ENCODE results near the gene PAEP.

Gene PAEP

GRCh38 chr9:135555203-135555602 lies 6.4 kb upstream of the PAEP start:
- peaks cover 4% of the 10 kb centered on the region for H3K9me3 Mint-ChIP-seq
- ATAC-seq = no peak
- no peak overlapping the region for H3K27ac Mint-ChIP-seq
- no peaks in the 10 kb centered on the region for H3K4me1 Mint-ChIP-seq
- no peaks in the 10 kb centered on the region for H3K36me3 Mint-ChIP-seq
- no peak overlapping the region for H3K4me3 Mint-ChIP-seq
- H3K27me3 Mint-ChIP-seq = peaks cover 32% of the 10 kb centered on the region

- H3K4me1 Mint-ChIP-seq = no peaks in the 10 kb centered on the region
- H3K27ac Mint-ChIP-seq = no peak overlapping the region
- peaks cover 25% of the 10 kb centered on the region for H3K27me3 Mint-ChIP-seq
- ATAC-seq = no peak
- peaks cover 4% of the 10 kb centered on the region for H3K9me3 Mint-ChIP-seq
- H3K4me3 Mint-ChIP-seq = no peak overlapping the region
- H3K36me3 Mint-ChIP-seq = no peaks in the 10 kb centered on the region
These were observed 5.6 kb upstream of the PAEP start for GRCh38 chr9:135555910-135556309.

GRCh38 chr9:135559606-135560005 lies 1.9 kb upstream of the PAEP start:
- no peaks in the 10 kb centered on the region for H3K4me1 Mint-ChIP-seq
- no peak overlapping the region for H3K27ac Mint-ChIP-seq
- no peaks in the 10 kb centered on the region for H3K36me3 Mint-ChIP-seq
- peaks cover 37% of the 10 kb centered on the region for H3K27me3 Mint-ChIP-seq
- peaks cover 4% of the 10 kb centered on the region for H3K9me3 Mint-ChIP-seq
- ATAC-seq = no peak
- H3K4me3 Mint-ChIP-seq = no peak overlapping the region

GRCh38 chr9:135562235-135562745 lies 734 bp downstream of the PAEP start:
- H3K4me3 Mint-ChIP-seq = no peak overlapping the region
- no peak overlapping the region for H3K27ac Mint-ChIP-seq
- H3K27me3 Mint-ChIP-seq = peaks cover 56% of the 10 kb centered on the region
- no peak for ATAC-seq
- H3K36me3 Mint-ChIP-seq = no peaks in the 10 kb centered on the region
- H3K4me1 Mint-ChIP-seq = no peaks in the 10 kb centered on the region
- no peaks in the 10 kb centered on the region for H3K9me3 Mint-ChIP-seq

GRCh38 chr9:135563039-135563476 lies 1.5 kb downstream of the PAEP start:
- no peak overlapping the region for H3K27ac Mint-ChIP-seq
- H3K4me3 Mint-ChIP-seq = no peak overlapping the region
- no peaks in the 10 kb centered on the region for H3K36me3 Mint-ChIP-seq
- no peaks in the 10 kb centered on the region for H3K4me1 Mint-ChIP-seq
- no peak for ATAC-seq
- H3K9me3 Mint-ChIP-seq = no peaks in the 10 kb centered on the region
- H3K27me3 Mint-ChIP-seq = peaks cover 54% of the 10 kb centered on the region

- Mint-ChIP-seq H3K27me3 (peaks cover 46% of the 10 kb centered on the region), H3K4me3 (no peak overlapping the region), H3K27ac (no peak overlapping the region), H3K9me3 (peaks cover under 1% of the 10 kb centered on the region), H3K36me3 (no peaks in the 10 kb centered on the region), H3K4me1 (no peaks in the 10 kb centered on the region)
- no peak for ATAC-seq
These were observed 2.3 kb downstream of the PAEP start for GRCh38 chr9:135563858-135564257.

GRCh38 chr9:135565141-135565628 lies 3.6 kb downstream of the PAEP start:
- no peaks in the 10 kb centered on the region for H3K36me3 Mint-ChIP-seq
- H3K4me1 Mint-ChIP-seq = no peaks in the 10 kb centered on the region
- ATAC-seq = peak; percentile 3
- H3K4me3 Mint-ChIP-seq = no peak overlapping the region
- peaks cover 34% of the 10 kb centered on the region for H3K27me3 Mint-ChIP-seq
- peaks cover 5% of the 10 kb centered on the region for H3K9me3 Mint-ChIP-seq
- no peak overlapping the region for H3K27ac Mint-ChIP-seq

- no peak overlapping the region for H3K27ac Mint-ChIP-seq
- ATAC-seq = peak; percentile 20
- H3K4me1 Mint-ChIP-seq = no peaks in the 10 kb centered on the region
- H3K27me3 Mint-ChIP-seq = peaks cover 34% of the 10 kb centered on the region
- H3K9me3 Mint-ChIP-seq = peaks cover 5% of the 10 kb centered on the region
- H3K4me3 Mint-ChIP-seq = no peak overlapping the region
- H3K36me3 Mint-ChIP-seq = no peaks in the 10 kb centered on the region
These were observed 4.1 kb downstream of the PAEP start for GRCh38 chr9:135565636-135566035.

- Mint-ChIP-seq H3K27me3 (peaks cover 34% of the 10 kb centered on the region), H3K4me3 (no peak overlapping the region), H3K27ac (no peak overlapping the region), H3K36me3 (no peaks in the 10 kb centered on the region), H3K9me3 (peaks cover 5% of the 10 kb centered on the region), H3K4me1 (no peaks in the 10 kb centered on the region)
- no peak for ATAC-seq
These were observed 5.0 kb downstream of the PAEP start for GRCh38 chr9:135566552-135566951.

- no peaks in the 10 kb centered on the region for H3K4me1 Mint-ChIP-seq
- H3K4me3 Mint-ChIP-seq = no peak overlapping the region
- H3K27me3 Mint-ChIP-seq = peaks cover 34% of the 10 kb centered on the region
- H3K27ac Mint-ChIP-seq = no peak overlapping the region
- no peaks in the 10 kb centered on the region for H3K36me3 Mint-ChIP-seq
- ATAC-seq = no peak
- peaks cover 5% of the 10 kb centered on the region for H3K9me3 Mint-ChIP-seq
These were observed 5.8 kb downstream of the PAEP start for GRCh38 chr9:135567311-135567710.

GRCh38 chr9:135568026-135568425 lies 6.5 kb downstream of the PAEP start:
- no peak overlapping the region for H3K27ac Mint-ChIP-seq
- no peaks in the 10 kb centered on the region for H3K36me3 Mint-ChIP-seq
- H3K27me3 Mint-ChIP-seq = peaks cover 34% of the 10 kb centered on the region
- ATAC-seq = no peak
- H3K4me1 Mint-ChIP-seq = no peaks in the 10 kb centered on the region
- peaks cover 5% of the 10 kb centered on the region for H3K9me3 Mint-ChIP-seq
- H3K4me3 Mint-ChIP-seq = no peak overlapping the region

- no peak overlapping the region for H3K27ac Mint-ChIP-seq
- peaks cover 15% of the 10 kb centered on the region for H3K27me3 Mint-ChIP-seq
- H3K9me3 Mint-ChIP-seq = peaks cover 5% of the 10 kb centered on the region
- no peak overlapping the region for H3K4me3 Mint-ChIP-seq
- H3K36me3 Mint-ChIP-seq = no peaks in the 10 kb centered on the region
- no peak for ATAC-seq
- H3K4me1 Mint-ChIP-seq = no peaks in the 10 kb centered on the region
These were observed 8.9 kb downstream of the PAEP start for GRCh38 chr9:135570456-135570855.

- H3K27me3 Mint-ChIP-seq = peaks cover 10% of the 10 kb centered on the region
- peaks cover 5% of the 10 kb centered on the region for H3K9me3 Mint-ChIP-seq
- H3K4me3 Mint-ChIP-seq = no peak overlapping the region
- H3K36me3 Mint-ChIP-seq = no peaks in the 10 kb centered on the region
- ATAC-seq = no peak
- no peaks in the 10 kb centered on the region for H3K4me1 Mint-ChIP-seq
- H3K27ac Mint-ChIP-seq = no peak overlapping the region
These were observed 10.7 kb downstream of the PAEP start for GRCh38 chr9:135572233-135572632.

GRCh38 chr9:135573124-135573523 lies 11.6 kb downstream of the PAEP start:
- Mint-ChIP-seq H3K4me1 (no peaks in the 10 kb centered on the region), H3K36me3 (no peaks in the 10 kb centered on the region), H3K9me3 (peaks cover 5% of the 10 kb centered on the region), H3K4me3 (no peak overlapping the region), H3K27ac (no peak overlapping the region), H3K27me3 (peaks cover 10% of the 10 kb centered on the region)
- no peak for ATAC-seq

- peaks cover under 1% of the 10 kb centered on the region for H3K9me3 Mint-ChIP-seq
- H3K4me1 Mint-ChIP-seq = no peaks in the 10 kb centered on the region
- no peak overlapping the region for H3K4me3 Mint-ChIP-seq
- no peak overlapping the region for H3K27ac Mint-ChIP-seq
- peaks cover 10% of the 10 kb centered on the region for H3K27me3 Mint-ChIP-seq
- no peak for ATAC-seq
- H3K36me3 Mint-ChIP-seq = no peaks in the 10 kb centered on the region
These were observed 12.8 kb downstream of the PAEP start for GRCh38 chr9:135574331-135574730.

GRCh38 chr9:135574943-135575342 lies 13.4 kb downstream of the PAEP start:
- Mint-ChIP-seq H3K27ac (no peak overlapping the region), H3K9me3 (no peaks in the 10 kb centered on the region), H3K27me3 (peaks cover 10% of the 10 kb centered on the region), H3K4me3 (no peak overlapping the region), H3K36me3 (no peaks in the 10 kb centered on the region), H3K4me1 (no peaks in the 10 kb centered on the region)
- ATAC-seq = no peak
